ENCODE results near the gene ARHGEF12.

ARHGEF12 gene

DNA sequence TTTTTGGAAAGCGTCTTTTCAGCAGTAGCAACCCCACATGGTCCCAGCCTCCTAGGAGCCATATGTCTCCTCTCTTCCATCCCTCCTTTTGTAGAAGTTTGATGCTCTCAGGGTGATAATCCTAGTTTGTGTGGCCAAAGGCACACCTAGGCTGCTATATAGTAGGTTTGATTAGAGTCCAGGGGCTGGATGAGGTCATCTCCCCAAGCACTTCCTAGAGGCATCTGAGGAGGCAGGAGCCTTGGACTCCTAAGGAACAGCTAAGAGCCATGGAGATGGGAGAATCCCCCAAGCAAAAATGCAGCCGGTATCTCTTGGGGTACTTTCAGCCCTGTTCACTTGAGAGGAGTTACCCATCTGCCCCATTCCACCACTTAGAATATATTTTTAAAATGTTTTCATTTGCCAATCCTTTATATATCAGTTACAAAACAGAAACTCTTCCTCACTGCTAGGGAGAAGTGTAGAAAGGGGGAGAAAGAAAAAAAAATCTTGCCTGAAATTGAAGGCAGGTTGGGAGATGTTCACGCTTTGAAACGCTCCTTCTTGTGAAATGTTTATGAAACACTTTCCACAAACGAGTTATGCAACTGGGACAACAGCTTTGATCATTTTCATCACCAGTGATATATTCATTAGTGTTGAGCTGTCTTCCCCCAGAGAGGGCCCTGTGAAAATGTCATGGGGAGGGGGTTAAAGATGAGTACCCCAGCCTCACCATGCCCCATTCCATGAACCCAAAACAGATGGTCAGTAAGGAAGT, 43.0 kb upstream of the ARHGEF12 start:
- Histone ChIP-seq H3K4me1 (ENCODE audit: insufficient read depth, poor library complexity, severe bottlenecking) (no peaks in the 10 kb centered on the region), H3K9me3 (ENCODE audit: severe bottlenecking) (no peaks in the 10 kb centered on the region), H3K27me3 (ENCODE audit: insufficient read depth, poor library complexity, severe bottlenecking) (no peaks in the 10 kb centered on the region), H3K4me3 (ENCODE audit: severe bottlenecking) (no peak overlapping the region), H3K36me3 (ENCODE audit: low read depth) (no peaks in the 10 kb centered on the region), H3K27ac (ENCODE audit: poor library complexity, severe bottlenecking) (no peak overlapping the region)
- TF ChIP-seq CTCF (IDR thresholded peaks at IDR 0.05; ENCODE audit: poor library complexity, severe bottlenecking): no peak
- DNase-seq (ENCODE audit: low spot score) (no peak), ATAC-seq (ENCODE audit: low read depth) (no peak)

GRCh38 chr11:120294096-120294495, 42.1 kb upstream of the ARHGEF12 start:
- ATAC-seq (ENCODE audit: low read depth) (no peak), DNase-seq (ENCODE audit: low spot score) (no peak)
- TF ChIP-seq CTCF (IDR thresholded peaks at IDR 0.05; ENCODE audit: poor library complexity, severe bottlenecking): no peak

DNA sequence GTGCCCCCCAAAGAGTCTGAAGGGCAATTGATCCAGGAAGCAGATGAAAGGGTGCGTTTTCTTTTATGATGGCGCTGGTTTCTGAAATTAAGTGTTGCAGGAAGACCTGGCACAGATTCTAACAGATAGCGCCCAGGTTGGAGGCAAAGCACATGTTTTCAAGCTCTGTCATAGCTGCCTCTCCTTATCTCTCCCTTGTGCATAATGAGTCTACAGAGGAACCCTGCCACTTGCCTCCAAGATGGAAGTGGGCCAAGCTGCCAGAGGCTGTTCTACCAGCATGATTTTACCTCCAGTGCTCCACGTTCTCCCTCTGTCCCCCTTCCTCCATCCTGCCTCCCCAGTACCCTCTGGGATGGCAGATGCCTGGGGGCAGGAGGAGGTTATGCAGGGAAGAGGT, 41.1 kb upstream of the ARHGEF12 start:
- Histone ChIP-seq H3K27ac (ENCODE audit: poor library complexity, severe bottlenecking) (no peak overlapping the region), H3K9me3 (ENCODE audit: severe bottlenecking) (no peaks in the 10 kb centered on the region), H3K4me1 (ENCODE audit: insufficient read depth, poor library complexity, severe bottlenecking) (no peaks in the 10 kb centered on the region), H3K27me3 (ENCODE audit: insufficient read depth, poor library complexity, severe bottlenecking) (no peaks in the 10 kb centered on the region), H3K36me3 (ENCODE audit: low read depth) (no peaks in the 10 kb centered on the region), H3K4me3 (ENCODE audit: severe bottlenecking) (no peak overlapping the region)
- no peak for DNase-seq (ENCODE audit: low spot score)
- TF ChIP-seq CTCF (IDR thresholded peaks at IDR 0.05; ENCODE audit: poor library complexity, severe bottlenecking): no peak
- ATAC-seq (ENCODE audit: low read depth): no peak

More at GRCh38 chr11:120294096-120294495, 42.1 kb upstream of the ARHGEF12 start:
- no peak overlapping the region for H3K27ac ChIP-seq (ENCODE audit: poor library complexity, severe bottlenecking)
- H3K4me1 ChIP-seq (ENCODE audit: insufficient read depth, poor library complexity, severe bottlenecking): no peaks in the 10 kb centered on the region
- H3K4me3 ChIP-seq (ENCODE audit: severe bottlenecking): no peak overlapping the region
- H3K36me3 ChIP-seq (ENCODE audit: low read depth): no peaks in the 10 kb centered on the region
- no peaks in the 10 kb centered on the region for H3K27me3 ChIP-seq (ENCODE audit: insufficient read depth, poor library complexity, severe bottlenecking)
- no peaks in the 10 kb centered on the region for H3K9me3 ChIP-seq (ENCODE audit: severe bottlenecking)

DNA sequence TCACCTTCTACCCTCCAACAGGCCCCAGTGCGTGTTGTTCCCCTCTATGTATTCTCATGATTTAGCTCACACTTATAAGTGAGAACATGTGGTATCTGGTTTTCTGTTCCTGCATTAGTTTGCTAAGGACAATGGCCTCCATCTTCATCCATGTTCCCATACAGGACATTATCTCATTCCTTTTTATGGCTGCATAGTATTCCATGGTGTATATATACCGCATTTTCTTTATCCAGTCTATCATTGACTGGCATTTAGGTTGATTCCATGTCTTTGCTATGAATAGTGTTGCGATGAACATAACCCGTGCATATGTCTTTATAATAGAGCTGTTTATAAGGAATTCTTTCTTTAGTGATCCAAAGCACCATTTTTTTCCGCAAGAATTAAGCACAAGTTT, 39.7 kb upstream of the ARHGEF12 start:
- Histone ChIP-seq H3K27me3 (ENCODE audit: insufficient read depth, poor library complexity, severe bottlenecking) (no peaks in the 10 kb centered on the region), H3K9me3 (ENCODE audit: severe bottlenecking) (no peaks in the 10 kb centered on the region), H3K27ac (ENCODE audit: poor library complexity, severe bottlenecking) (no peak overlapping the region), H3K4me1 (ENCODE audit: insufficient read depth, poor library complexity, severe bottlenecking) (no peaks in the 10 kb centered on the region), H3K36me3 (ENCODE audit: low read depth) (no peaks in the 10 kb centered on the region), H3K4me3 (ENCODE audit: severe bottlenecking) (no peak overlapping the region)
- ATAC-seq (ENCODE audit: low read depth): no peak
- no peak for TF ChIP-seq CTCF (IDR thresholded peaks at IDR 0.05; ENCODE audit: poor library complexity, severe bottlenecking)
- DNase-seq (ENCODE audit: low spot score): no peak

DNA sequence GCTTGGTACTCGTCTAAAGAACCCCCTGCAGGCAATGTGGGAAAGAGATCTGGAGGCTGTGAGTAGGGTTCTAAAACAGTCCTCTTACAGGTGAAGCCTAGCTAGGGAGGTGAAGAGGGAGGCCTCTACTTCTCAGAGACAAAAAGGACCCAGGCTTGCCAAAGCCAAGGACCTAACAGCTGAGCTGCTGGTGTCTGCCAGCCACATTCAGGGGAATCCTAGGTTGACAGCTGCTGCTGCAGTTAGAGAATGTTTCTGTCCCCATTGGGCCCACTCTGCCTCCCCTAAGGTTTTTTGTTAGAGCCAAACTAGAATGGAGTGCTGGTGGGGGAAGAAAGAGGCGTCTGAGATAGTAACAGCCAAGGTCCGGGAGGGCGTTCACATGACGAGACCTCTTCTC, 37.8 kb upstream of the ARHGEF12 start:
- ATAC-seq (ENCODE audit: low read depth) (no peak), DNase-seq (ENCODE audit: low spot score) (no peak)
- no peak overlapping the region for H3K4me3 ChIP-seq (ENCODE audit: severe bottlenecking)
- TF ChIP-seq CTCF (IDR thresholded peaks at IDR 0.05; ENCODE audit: poor library complexity, severe bottlenecking): no peak
- H3K9me3 ChIP-seq (ENCODE audit: severe bottlenecking): no peaks in the 10 kb centered on the region
- no peaks in the 10 kb centered on the region for H3K27me3 ChIP-seq (ENCODE audit: insufficient read depth, poor library complexity, severe bottlenecking)
- no peaks in the 10 kb centered on the region for H3K4me1 ChIP-seq (ENCODE audit: insufficient read depth, poor library complexity, severe bottlenecking)
- no peak overlapping the region for H3K27ac ChIP-seq (ENCODE audit: poor library complexity, severe bottlenecking)
- no peaks in the 10 kb centered on the region for H3K36me3 ChIP-seq (ENCODE audit: low read depth)

Data from RWPE2 (cell line).